ENCODE measurements around the gene SLC4A1AP. TPM values are rescaled to one million over a fixed set of nuclear protein-coding genes. Genes with fewer than 3 reads are reported as not detected.

SLC4A1AP gene
- total and polyA plus RNA-seq, 9 of the 15 experiments (the other 6 are each of a cell fraction or from before 2014, with no cell fraction given), result 8.1 to 40.5 (median 35.3) TPM

DNA sequence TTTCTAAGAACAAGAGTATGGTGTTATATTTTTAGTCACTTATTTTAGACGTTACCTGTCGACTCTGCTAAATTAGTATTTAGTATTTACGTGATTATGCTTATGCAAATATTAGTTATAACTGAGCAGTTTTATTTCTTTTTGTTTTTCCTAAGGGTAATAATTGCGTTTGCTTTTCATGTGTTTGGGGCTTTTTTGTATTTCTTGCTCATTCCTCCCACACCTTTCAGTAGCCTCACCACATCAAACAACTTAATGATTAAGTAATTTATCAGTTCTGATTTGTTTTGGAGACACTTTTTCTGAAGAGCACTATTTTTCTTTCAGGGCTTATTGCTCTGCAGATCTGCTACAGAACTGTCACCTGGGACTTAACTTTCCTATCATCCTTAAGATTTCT is 7.5 kb downstream of the SLC4A1AP start:
- in situ Hi-C loops (cut with MboI), result no loop called here
- CTCF ChIA-PET (ENCODE audit: low intra/inter-chr PET ratio), result no interaction called here

More for the DNA sequence above, 7.5 kb downstream of the SLC4A1AP start:
- 77% methylated on average over 4 of the region's 4 CpGs for WGBS (ENCODE audit: insufficient coverage, low coverage, missing lambda C conversion rate)
- no peak overlapping the region for H2AFZ ChIP-seq (ENCODE audit: low read depth, low read length)
- no peak overlapping the region for H3K9ac ChIP-seq (ENCODE audit: insufficient read depth in 1 of 2, low read depth in 2 of 2, low read length in 2 of 2)
- H3K79me2 ChIP-seq (ENCODE audit: control insufficient read depth, insufficient read depth, low read length), result 0 out of 3 replicates have a peak, but pooled peaks cover 3% of the 10 kb centered on the region
- H4K20me1 ChIP-seq (replicated peaks; ENCODE audit: control insufficient read depth, insufficient read depth, low read length), result no peaks in the 10 kb centered on the region
- no peak overlapping the region for H3K4me2 ChIP-seq (ENCODE audit: insufficient read depth, low read length)
- no peak overlapping the region for H3K4me3 ChIP-seq
- no peaks in the 10 kb centered on the region for H3K9me1 ChIP-seq (ENCODE audit: control insufficient read depth, insufficient read depth, low read length)
- DNase-seq (ENCODE audit: extremely low read depth in 1 of 4, low spot score in 3 of 4) (no peak), FAIRE-seq (no peak), ATAC-seq (no peak)
- H3K27me3 ChIP-seq (ENCODE audit: control insufficient read depth in 2 of 2, insufficient read depth in 2 of 2, low read length in 2 of 2), result no peaks in the 10 kb centered on the region
- intact Hi-C loops (cut with micrococcal nuclease), result no loop called here
- POLR2A ChIA-PET, result no interaction called here
- H3K27ac ChIP-seq (ENCODE audit: extremely low read depth, low read depth, low read length), result no peak overlapping the region
- H3K4me1 ChIP-seq (replicated peaks in 1 of 2; ENCODE audit: control insufficient read depth in 2 of 2, insufficient read depth in 2 of 2, low read length in 2 of 2), result peaks cover 0 to 7% of the 10 kb centered on the region in 2 experiments; a peak in 1 of 5 replicates
- TF ChIP-seq, protein P1, sequence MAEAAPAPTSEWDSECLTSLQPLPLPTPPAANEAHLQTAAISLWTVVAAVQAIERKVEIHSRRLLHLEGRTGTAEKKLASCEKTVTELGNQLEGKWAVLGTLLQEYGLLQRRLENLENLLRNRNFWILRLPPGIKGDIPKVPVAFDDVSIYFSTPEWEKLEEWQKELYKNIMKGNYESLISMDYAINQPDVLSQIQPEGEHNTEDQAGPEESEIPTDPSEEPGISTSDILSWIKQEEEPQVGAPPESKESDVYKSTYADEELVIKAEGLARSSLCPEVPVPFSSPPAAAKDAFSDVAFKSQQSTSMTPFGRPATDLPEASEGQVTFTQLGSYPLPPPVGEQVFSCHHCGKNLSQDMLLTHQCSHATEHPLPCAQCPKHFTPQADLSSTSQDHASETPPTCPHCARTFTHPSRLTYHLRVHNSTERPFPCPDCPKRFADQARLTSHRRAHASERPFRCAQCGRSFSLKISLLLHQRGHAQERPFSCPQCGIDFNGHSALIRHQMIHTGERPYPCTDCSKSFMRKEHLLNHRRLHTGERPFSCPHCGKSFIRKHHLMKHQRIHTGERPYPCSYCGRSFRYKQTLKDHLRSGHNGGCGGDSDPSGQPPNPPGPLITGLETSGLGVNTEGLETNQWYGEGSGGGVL (CRISPR knock-in tag; IDR thresholded peaks at IDR 0.05), result no peak
- TF ChIP-seq, protein P2, sequence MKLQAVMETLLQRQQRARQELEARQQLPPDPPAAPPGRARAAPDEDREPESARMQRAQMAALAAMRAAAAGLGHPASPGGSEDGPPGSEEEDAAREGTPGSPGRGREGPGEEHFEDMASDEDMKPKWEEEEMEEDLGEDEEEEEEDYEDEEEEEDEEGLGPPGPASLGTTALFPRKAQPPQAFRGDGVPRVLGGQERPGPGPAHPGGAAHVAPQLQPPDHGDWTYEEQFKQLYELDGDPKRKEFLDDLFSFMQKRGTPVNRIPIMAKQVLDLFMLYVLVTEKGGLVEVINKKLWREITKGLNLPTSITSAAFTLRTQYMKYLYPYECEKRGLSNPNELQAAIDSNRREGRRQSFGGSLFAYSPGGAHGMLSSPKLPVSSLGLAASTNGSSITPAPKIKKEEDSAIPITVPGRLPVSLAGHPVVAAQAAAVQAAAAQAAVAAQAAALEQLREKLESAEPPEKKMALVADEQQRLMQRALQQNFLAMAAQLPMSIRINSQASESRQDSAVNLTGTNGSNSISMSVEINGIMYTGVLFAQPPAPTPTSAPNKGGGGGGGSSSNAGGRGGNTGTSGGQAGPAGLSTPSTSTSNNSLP (IDR thresholded peaks at IDR 0.05; ENCODE audit: borderline replicate concordance, low read depth, low read length), result no peak
- TF ChIP-seq, protein P3, sequence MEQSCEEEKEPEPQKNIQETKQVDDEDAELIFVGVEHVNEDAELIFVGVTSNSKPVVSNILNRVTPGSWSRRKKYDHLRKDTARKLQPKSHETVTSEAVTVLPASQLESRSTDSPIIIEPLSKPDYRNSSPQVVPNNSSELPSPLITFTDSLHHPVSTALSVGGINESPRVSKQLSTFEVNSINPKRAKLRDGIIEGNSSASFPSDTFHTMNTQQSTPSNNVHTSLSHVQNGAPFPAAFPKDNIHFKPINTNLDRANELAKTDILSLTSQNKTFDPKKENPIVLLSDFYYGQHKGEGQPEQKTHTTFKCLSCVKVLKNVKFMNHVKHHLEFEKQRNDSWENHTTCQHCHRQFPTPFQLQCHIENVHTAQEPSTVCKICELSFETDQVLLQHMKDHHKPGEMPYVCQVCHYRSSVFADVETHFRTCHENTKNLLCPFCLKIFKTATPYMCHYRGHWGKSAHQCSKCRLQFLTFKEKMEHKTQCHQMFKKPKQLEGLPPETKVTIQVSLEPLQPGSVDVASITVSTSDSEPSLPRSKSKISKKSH (CRISPR knock-in tag; IDR thresholded peaks at IDR 0.05), result no peak
- TF ChIP-seq, protein P4, sequence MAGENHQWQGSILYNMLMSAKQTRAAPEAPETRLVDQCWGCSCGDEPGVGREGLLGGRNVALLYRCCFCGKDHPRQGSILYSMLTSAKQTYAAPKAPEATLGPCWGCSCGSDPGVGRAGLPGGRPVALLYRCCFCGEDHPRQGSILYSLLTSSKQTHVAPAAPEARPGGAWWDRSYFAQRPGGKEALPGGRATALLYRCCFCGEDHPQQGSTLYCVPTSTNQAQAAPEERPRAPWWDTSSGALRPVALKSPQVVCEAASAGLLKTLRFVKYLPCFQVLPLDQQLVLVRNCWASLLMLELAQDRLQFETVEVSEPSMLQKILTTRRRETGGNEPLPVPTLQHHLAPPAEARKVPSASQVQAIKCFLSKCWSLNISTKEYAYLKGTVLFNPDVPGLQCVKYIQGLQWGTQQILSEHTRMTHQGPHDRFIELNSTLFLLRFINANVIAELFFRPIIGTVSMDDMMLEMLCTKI (IDR thresholded peaks at IDR 0.05; ENCODE audit: partially characterized antibody), result no peak
- no peak for TF ChIP-seq SMAD4 (CRISPR knock-in tag; conservative IDR thresholded peaks at IDR 0.05)
- no peak for TF ChIP-seq ZNF121 (CRISPR knock-in tag; conservative IDR thresholded peaks at IDR 0.05)
- TF ChIP-seq ZKSCAN8 (CRISPR knock-in tag; IDR thresholded peaks at IDR 0.05), result no peak
- TF ChIP-seq, protein P5, sequence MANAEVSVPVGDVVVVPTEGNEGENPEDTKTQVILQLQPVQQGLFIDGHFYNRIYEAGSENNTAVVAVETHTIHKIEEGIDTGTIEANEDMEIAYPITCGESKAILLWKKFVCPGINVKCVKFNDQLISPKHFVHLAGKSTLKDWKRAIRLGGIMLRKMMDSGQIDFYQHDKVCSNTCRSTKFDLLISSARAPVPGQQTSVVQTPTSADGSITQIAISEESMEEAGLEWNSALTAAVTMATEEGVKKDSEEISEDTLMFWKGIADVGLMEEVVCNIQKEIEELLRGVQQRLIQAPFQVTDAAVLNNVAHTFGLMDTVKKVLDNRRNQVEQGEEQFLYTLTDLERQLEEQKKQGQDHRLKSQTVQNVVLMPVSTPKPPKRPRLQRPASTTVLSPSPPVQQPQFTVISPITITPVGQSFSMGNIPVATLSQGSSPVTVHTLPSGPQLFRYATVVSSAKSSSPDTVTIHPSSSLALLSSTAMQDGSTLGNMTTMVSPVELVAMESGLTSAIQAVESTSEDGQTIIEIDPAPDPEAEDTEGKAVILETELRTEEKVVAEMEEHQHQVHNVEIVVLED (CRISPR knock-in tag; IDR thresholded peaks at IDR 0.05), result no peak
- TF ChIP-seq ZNF224 (CRISPR knock-in tag; IDR thresholded peaks at IDR 0.05), result no peak
- H3K36me3 ChIP-seq (ENCODE audit: control insufficient read depth, insufficient read depth, low read length), result peaks cover 65% of the 10 kb centered on the region
- H3K9me3 ChIP-seq (replicated peaks; ENCODE audit: control insufficient read depth, insufficient read depth, low read depth, low read length), result no peaks in the 10 kb centered on the region
- no TSS peak for BruUV-seq (replicated peaks)
